GM04503 (cell line): Measurements from ENCODE around the gene KCNJ4.
A peak's percentile ranks its signal among the peaks of the same experiment; 100 is the strongest.
"Not testable (repeated sequence)": the region's sequence is repeated elsewhere in the genome, so short reads cannot be mapped to it uniquely, and the experiment has no call there.

Source experiments
- DNase-seq: peaks from one replicate; pipeline ENCODE4 v3.0.0-alpha.2; 2012; ENCODE audit warnings: low read depth

The KCNJ4 gene

DNA sequence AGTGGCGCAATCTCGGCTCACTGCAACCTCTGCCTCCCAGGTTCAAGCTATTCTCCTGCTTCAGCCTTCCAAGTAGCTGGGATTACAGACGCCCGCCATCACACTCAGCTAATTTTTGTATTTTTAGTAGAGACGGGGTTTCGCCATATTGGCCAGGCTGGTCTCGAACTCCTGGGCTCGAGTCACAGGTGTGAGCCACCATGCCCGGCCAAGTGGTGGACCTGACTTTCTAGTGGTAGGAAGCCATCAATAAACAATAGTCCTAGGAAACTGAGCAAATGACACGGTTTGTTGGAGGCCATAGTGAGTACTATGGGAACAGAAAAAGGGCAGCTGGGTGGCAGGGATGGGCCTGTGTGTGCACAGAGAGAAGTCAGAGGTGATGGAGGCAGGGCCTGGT lies 15.2 kb upstream of the KCNJ4 start:
- not testable (repeated sequence) for DNase-seq

DNA sequence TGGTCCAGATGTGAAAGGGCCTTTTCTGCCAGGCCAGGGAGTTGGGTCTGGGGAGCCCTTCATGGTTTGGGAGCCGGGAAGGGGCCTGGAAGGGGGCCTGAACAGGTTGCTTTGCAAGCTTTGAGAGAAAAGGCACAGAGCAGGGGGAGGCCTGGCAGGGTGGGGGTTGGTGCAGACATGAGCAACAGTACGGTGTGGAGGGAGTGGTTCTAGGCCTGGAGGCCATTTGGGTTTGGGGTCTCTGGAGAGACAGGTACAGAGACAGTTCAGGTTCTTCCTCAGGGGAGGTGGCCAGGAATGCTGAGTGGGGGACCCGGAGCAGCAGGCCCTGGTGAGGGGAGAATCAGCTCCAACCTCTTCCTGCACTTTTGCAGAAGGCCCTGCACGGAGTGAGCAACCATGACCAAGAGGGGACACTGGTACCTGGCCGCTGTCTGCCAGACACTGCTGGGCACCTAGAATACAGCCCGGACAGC lies 14.3 kb upstream of the KCNJ4 start:
- DNase-seq, result no peak

DNA sequence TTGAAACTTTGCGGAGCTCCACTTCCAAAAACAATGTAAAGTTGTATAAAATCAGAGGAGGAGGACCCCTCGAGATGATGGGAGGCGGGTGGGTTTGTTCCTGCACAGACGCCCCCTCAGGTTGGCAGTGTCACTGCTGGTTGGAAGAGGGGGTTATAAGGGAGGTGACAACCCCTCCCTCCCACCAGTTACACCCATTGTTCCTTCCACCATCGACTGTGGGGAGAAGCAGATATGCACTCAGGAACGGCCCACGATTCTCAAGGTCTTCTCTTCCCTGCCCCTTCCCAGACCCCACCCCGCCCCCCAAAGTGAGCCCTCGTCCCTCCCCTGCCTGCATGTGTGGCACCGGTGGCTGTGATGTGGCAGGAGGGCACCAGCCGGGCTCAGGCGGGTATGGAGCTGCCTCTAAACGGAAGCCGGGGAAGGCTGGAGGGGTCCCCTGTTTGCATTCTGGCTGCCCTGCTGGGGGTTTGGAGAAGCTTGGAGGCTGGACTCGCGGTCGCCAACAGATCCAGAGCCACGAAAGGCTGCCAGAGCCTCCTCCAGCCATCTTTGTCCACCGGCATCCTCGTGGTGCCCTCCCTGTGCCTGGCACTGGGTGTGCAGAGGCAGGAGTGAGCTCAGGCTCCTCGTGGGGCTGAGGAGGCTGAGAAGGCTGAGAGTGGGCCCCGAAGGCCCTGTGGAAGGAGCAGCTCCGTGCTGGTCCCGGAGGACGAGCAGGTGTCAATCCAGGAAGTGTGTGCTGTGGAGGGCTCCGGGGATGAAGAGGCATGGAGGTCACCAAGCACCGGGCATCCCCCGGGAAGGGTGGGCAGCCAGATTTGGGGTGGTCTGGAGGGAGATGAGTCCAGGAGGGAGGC lies 13.7 kb upstream of the KCNJ4 start:
- DNase-seq, result no peak

DNA sequence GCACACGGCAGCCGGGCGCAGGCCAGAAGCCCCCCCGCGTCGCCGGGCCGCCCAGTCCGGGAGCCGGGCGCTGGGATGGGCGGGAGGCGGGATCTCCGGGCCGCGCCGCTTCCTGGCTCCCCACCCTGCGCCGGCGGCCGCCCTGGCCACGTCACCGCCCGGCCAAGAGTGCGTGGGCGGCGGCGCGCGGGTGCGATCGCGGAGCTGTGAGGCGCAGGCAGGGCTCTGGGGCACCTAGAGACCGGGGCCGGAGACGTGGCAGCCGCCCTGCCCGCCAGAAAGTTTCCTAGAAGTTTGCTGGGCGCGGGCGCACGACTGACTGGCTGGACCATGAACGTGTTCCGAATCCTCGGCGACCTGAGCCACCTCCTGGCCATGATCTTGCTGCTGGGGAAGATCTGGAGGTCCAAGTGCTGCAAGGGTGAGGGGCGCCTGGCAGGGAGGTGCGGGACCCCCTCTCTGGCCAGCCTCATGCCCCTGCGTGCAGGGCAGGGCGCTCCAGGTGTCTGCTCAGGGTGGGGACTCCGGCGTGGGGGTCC lies 13.0 kb upstream of the KCNJ4 start, which contains the start of gene KDELR3:
Gene KDELR3, plus strand, starts transcription at position 193 of the 539 bp plus-strand sequence. Its CDS starts 138 bp downstream, at position 331.
- no peak for DNase-seq

DNA sequence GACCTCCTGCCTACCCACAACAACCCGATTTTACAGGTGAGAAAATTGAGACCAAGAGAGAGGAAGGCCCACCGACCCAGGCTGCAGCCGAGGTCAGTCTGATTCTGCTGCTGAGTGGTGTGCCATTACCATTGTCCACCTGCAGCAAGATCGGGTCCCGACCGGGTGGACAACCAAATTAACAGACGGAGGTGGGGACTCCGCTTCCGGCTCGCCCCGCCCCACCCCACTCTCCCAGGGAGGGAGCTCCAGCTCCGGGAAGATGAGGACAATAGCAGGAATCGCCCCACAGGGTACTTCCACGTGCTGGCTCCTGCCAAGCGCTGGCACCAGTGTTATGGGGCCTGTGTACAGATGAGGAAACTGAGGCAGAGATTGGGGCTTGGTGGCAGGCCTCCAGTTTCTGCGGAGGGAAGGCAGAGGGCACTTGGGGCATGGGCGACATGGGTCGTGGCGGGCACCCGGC lies 12.5 kb upstream of the KCNJ4 start:
- DNase-seq, result no peak

DNA sequence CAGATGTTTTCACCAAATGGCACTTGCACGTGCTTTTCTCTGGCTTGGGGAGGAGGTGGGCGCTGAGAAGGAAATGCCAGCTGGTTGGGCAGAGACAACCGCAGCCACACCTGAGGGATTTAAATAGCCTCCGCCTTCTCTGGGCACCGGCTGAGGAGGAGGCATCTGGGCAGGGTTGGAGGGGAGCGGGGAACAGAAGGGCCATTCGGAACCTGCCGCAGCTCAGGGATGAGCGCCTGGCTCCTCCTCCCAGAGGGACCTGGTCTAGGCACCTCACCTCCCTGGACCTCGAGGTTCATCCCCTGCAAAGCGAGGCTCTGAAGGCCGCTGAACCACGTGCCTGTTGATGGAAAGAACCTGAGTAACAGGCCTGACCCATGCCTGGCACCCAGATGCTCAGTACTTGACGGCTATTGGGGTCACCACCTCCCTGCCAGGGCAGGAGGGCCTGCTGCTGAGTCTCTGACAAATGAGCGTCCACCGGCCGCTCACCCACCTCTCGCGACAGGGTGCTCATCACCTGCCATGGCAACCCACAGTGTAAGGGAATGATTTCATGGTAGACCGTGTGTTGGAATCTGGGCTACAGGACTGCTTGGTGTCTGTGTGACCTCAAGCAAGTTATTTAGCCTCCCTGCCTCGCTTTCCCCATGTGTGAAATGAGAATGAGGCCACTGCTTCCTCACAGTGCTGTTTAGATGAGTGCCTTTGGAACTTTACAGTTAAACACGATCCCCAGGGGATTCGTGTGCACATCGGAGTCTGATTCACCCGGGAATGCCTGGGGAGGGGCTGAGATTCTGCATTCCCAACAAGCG lies 10.9 kb upstream of the KCNJ4 start:
- DNase-seq, result no peak

DNA sequence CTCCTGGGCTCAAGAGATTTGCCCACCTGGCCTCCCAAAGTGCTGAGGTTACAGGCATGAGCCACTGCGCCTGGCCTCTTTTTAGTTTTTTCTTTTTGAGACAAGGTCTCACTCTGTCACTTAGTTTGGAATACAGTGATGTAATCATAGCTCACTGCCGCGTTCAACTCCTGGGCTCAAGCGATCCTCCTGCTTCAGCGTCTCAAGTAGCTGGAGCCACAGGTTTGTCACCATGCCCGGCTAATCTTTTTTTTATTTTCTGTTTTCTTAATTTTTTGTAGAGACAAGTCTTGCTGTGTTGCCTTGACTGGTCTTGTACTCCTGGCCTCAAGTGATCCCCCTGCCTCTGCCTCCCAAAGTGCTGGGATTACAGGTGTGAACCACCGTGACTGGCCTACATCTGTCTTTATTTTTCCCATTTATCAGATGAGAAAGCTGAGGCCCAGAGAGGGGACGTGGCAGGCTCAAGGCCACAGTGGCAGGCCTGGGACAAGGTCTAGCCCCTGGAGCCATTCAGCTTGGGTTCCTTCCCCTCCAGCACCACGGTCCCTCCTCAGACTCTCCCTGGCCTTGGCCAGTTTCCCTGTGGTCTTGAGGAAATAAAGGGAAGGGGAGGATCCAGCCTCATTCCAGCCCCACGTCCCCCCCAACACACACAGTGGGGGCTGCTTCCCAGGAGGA lies 10.1 kb upstream of the KCNJ4 start:
- DNase-seq, result no peak

DNA sequence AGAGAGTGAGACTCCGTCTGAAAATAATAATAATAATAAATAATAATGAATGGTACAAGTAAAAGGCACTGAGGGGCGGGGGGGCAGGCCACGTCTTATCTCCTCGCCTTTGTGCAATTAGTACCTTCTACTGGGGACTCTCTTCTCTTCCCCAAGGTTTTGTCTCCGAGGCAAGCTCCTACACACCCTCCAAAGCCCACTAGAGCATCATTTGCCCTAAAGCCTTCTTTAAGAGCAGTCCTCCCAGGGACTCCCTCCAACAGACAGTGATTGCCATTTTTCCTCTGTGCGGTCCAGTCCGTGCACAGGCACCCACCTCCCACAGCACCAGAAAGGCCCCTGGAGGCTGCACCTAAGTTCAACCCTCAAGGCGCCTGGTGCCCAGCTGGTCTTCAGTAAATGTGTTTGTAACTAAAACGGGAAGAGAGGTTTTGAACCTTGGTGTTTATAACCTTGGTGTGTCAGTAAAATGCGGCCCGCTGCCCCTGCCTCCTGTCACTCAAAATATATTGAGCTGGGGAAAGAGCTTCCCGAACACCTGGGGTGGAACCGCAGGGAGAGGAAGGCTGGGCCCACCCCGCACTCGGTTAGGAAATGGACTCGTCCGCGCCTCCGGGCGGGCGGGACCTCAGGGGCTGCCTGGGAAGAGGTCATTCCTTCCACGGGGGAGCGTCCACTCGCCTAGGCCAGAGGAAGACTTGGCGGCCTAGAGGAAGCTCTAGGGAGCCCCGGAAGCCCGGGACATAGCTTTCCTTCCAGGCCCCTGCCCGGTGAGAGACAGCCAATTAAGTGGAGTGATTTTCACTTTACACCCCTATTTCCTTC lies 8.2 kb upstream of the KCNJ4 start:
- DNase-seq, result no peak

DNA sequence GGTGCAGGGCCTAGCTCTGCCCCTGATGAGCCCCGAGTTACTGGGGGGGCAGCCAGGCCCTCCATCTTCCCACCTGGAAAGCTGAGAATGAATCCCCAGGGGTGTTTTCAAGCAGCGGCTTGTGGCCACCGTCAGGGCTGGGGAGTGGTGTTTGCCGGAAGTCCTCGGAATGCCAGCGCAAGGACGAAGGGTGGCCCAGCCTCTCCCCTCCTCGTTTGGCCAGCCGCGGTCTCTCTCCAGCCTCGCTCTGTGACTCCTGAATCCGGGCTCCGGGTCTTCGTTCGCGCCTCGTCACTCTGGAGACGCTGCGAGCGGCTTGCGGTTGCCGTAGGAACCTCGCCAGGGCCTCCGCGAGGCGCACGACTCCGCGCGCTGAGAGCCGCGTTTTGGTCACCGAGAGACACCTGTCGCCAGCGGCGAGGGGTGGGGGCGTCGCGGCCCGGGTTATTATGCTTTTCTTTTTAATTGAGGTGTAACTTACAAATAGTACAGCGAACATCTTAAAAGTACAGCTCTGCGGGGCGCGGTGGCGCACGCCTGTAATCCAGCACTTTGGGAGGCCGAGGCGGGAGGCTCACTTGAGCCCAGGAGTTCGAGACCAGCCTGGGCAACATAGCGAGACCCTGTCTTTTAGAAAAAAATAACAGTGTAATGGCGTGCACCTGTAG lies 6.5 kb upstream of the KCNJ4 start:
- peak; percentile 37 for DNase-seq

DNA sequence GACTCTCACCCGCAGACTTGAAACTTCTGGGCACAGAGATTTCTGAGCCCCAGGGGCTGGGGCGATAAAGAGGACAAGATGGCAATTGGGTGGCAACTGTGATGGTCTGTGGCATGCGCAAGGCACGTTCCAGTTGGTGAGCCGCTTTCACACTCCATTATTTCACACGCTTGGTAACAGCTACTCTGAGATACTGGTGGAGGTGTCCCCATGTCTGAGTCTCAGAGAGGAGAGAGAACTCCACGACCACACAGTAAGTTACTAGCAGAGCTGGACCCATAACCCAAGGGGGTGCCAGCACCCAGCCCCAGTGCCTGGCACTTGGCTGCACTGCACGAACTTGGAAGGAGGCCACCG lies 6.0 kb upstream of the KCNJ4 start:
- no peak for DNase-seq

DNA sequence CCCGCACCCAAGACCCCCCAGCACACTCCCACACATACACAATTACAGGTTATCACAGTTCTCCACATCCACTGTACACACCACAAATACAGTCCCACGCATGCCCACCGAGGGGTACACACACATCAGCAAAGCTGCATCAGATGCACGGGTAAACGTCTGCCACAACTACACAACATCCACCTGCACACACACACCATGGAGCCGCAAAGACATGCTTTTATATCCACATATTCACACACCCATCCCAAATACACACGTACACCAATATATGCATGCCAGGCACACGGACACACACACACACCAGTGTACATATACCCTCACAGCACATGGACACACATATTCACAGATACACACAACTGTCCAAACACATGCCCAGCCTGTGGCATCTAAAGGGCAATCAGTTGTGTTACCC lies 5.4 kb upstream of the KCNJ4 start:
- no peak for DNase-seq

DNA sequence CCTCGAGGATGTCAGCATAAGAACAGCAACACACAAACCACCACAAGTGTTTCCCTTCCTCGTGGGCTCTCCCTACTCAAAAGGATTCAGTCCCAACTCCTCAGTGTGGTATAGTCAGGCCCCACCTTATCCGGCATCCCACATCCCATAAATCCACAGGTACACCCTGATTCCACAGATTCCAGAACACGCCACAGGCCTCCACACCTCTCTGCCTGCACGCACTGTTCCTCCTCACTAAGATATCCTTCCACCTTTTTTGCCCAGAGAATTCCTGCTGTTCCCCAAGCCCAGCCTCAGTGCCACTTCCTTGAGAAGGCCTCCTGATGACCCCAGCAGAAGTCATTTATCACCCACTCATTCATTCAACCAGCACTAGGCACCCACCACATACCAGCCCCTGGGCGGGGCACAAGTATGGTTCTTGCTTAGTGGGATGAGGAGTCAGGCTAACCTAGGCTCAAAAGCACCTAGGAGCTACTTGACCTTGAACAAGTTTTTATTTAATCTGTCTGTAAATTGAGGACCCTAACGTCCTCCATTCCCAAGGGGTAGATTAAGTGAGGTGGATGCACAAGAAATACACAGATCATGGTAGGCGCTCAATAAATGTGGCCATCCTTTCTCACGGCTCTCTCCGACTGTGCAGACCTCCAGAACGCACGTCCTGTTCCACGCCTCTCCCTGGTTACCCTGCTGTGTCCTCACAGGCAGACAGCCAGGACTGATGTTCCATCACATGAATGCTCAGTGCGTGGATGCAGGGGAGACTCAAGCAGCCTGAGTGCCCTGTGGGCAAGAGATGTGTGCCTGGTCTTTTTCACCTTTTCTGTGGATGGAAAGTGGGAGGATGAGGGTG lies 2.1 kb upstream of the KCNJ4 start:
- DNase-seq, result no peak

DNA sequence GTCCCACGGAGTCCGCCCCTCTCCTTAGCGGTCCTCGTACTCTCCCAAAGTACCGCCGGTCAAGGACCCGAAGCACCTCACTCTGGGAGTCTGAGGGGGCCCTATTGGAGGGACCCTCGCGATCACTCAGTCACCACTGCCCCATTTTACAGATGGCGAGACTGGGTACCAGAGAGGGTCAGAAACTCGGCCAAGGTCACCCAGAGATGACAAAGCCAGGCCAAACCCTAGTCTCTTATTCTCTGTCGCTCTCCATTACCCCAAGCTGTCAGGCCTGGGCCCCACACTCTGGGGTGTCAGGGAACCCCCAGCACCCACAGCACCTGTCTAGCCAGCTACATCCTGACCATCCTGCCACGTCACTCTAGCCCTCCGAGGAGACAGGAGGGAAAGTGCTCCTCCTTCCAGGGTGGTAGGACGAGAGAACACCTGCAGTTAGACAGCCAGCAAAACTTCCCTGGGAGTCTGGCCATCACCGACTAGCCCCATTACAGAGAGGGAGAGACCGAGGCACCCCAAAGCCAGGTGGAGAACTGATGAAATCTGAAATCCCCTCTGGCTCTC lies 1.4 kb upstream of the KCNJ4 start:
- DNase-seq, result no peak

DNA sequence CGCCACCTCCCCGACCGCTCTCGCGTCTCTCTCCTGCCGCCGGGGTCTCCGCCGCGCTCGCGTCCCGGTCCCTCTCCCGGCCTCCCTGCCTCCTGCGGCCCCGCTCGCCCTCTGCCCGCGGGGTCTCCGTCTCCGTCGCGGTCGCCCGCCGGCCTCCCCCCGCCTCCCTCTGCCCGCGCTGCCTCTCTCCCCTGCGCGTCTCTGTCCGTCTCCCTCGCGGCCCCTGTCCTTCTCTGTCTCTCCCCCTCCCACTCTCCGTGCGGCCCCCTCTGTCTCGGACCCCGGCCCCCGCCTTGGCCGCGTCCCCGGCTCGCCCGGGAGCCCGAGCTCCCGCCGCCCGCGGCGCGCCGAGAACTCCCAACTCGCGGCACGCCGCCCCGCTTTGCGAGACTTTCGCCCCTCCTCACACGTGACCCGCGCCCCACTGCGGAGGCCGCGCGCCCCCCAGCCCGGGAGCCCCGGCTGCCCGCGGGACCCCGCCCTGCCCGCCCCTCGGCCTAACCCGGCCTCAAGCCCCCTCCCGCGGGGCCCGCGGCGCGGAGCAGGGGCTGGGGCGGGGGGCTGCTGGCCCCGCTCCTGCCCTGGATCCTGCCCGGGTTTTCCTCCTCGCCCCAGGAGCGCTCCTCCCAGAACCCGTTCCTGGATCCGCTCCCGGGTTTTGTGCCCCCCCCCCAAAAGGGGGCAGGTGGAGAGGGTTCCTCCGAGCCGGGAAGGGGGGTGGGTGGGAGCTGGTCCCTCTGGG lies 702 bp upstream of the KCNJ4 start:
- no peak for DNase-seq

DNA sequence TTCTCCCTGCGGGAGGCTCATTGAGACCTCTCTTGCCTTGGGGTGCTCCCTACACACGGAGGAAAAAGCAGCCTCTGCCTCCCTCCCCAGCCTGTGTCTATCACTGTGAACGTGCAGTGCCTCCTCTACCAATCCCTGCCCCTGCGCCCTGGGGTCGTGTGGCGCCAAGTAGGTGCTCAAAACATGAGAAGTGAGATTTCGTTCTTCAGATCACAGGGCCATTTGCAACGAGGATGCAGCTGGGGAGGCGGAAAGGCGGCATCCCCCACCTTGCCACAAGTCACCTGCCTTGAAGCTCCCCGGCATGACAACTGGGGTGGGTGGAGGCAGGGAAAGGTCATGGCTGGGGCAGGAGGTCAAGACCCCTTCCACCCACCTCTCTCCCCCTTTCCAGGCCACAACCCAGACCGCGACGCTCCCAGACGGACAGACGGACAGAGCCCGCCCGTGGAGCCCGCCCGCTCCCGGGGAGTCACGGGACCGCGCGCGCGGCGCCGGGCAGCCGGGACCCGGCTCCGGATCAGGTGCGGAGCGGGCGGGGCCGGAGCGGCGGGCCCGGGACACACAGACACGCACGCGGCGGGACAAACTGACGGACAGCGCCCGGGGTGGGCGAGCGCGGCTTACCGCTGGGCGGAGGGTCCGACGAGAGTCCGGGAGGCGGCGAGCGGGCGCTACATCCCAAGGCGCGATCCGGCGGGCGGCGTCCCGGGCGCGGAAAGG lies 485 bp downstream of the KCNJ4 start:
- DNase-seq, result no peak

DNA sequence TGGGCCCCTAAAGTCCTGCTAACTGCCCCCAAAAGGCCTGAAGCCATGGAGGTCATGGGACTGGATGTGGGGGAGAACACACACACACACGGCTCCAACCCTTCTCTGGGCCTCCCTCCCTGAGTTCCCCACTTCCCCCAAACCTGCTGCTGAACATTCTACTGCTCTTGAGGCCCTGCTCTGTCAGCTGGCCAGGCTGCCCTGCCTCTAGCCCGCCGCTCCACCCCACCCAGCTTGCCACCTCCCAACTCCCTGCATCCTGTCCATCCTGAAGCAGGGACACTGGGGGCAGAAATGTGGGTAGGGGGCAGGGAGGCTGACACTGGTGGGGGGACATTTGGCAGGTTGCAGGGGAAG lies 1.0 kb downstream of the KCNJ4 start:
- no peak for DNase-seq

DNA sequence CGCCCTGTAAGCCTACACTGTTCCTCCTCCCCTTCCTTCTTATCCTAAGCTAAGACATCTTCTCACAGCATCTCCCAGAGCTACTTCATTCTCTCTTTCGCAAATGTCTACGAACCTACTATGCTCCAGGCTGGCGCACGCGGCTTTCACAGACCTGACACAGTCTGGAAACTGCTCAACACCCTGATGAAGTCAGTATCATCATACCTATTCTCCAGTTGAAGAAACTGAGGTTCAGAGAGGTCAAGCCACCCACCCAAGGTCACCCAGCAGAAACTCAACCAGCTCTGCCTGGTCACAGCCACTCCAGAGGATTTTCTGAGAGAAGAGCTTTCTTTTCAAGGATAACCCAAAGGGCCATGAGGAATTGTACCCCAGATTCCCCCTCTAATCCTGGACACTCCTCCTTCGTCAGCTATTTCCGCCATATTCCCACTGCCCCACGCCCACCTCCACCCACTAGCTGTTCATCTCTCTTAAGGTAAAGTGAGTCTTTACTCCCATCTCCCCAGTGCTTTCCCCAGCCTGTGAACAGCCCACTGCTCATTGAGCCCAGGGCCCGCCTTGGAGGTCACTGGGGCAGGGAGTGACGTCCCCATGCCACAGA lies 1.8 kb downstream of the KCNJ4 start:
- DNase-seq, result no peak
